Coronary artery (tissue), 2 donors: ENCODE results near the gene TNS3.

Source experiments
- DNase-seq: peaks from one replicate; pipeline ENCODE4 v3.0.0-alpha.2; 2017; ENCODE audit warnings: low spot score
- H3K27ac ChIP-seq, 2 donors: fragments of 200-600 bp; sonication (generic); one replicate each; pipeline ENCODE4 v1.5.1; 2016 to 2019
- H3K4me3 ChIP-seq: fragments of 200-600 bp; sonication (generic); 2 replicates; pipeline ENCODE4 v1.5.1; 2016; ENCODE audit warnings: mild to moderate bottlenecking, moderate library complexity
- TF ChIP-seq, protein P1 (sequence below): fragments of 200-600 bp; sonication (generic); IDR thresholded peaks from one replicate; pipeline ENCODE4 v1.5.1; 2019; ENCODE audit warnings: antibody characterized with exemption

Gene TNS3

GRCh38 chr7:47381134-47381495 is 200.8 kb downstream of the TNS3 start:
- TF ChIP-seq, protein P1, sequence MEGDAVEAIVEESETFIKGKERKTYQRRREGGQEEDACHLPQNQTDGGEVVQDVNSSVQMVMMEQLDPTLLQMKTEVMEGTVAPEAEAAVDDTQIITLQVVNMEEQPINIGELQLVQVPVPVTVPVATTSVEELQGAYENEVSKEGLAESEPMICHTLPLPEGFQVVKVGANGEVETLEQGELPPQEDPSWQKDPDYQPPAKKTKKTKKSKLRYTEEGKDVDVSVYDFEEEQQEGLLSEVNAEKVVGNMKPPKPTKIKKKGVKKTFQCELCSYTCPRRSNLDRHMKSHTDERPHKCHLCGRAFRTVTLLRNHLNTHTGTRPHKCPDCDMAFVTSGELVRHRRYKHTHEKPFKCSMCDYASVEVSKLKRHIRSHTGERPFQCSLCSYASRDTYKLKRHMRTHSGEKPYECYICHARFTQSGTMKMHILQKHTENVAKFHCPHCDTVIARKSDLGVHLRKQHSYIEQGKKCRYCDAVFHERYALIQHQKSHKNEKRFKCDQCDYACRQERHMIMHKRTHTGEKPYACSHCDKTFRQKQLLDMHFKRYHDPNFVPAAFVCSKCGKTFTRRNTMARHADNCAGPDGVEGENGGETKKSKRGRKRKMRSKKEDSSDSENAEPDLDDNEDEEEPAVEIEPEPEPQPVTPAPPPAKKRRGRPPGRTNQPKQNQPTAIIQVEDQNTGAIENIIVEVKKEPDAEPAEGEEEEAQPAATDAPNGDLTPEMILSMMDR: no peak
- Histone ChIP-seq H3K27ac (peak overlapping the region in 1 of 2 donors; percentile 64), H3K4me3 (no peak overlapping the region)
- no peak for DNase-seq

GRCh38 chr7:47380325-47381133 is 201.4 kb downstream of the TNS3 start:
- DNase-seq: no peak
- H3K27ac ChIP-seq: peak overlapping the region in 1 of 2 donors; percentile 64
- TF ChIP-seq, protein P1: no peak
- peak overlapping the region; percentile 49 for H3K4me3 ChIP-seq

GRCh38 chr7:47379629-47380324 is 202.1 kb downstream of the TNS3 start:
- H3K4me3 ChIP-seq: peak overlapping the region; percentile 49
- peak; percentile 81 for DNase-seq
- peak overlapping the region in 1 of 2 donors; percentile 64 for H3K27ac ChIP-seq

GRCh38 chr7:47378728-47379395 is 203.0 kb downstream of the TNS3 start:
- TF ChIP-seq, protein P1: no peak
- DNase-seq: no peak
- H3K4me3 ChIP-seq: no peak overlapping the region
- no peak overlapping the region for H3K27ac ChIP-seq

More at GRCh38 chr7:47379629-47380324, 202.1 kb downstream of the TNS3 start:
- TF ChIP-seq, protein P1: no peak

- TF ChIP-seq, protein P1: no peak
- no peak overlapping the region for H3K27ac ChIP-seq
- no peak for DNase-seq
- H3K4me3 ChIP-seq: no peak overlapping the region
Observed at GRCh38 chr7:47377741-47378140, 204.2 kb downstream of the TNS3 start.

- DNase-seq: no peak
- TF ChIP-seq, protein P1: no peak
- no peak overlapping the region for H3K4me3 ChIP-seq
- H3K27ac ChIP-seq: no peak overlapping the region
Observed at GRCh38 chr7:47376991-47377616, 204.8 kb downstream of the TNS3 start.
